Tibial nerve (tissue), 4 donors: Measurements from ENCODE around the gene ADCY4. TPM values are rescaled to one million over a fixed set of nuclear protein-coding genes. Genes with fewer than 3 reads are reported as not detected.

Source experiments
- DNase-seq, 2 donors: peaks; one replicate each; pipeline ENCODE4 v3.0.0-alpha.2; 2019; ENCODE audit warnings: low spot score in 2 of 2
- H3K27ac ChIP-seq, 4 donors: fragments of 200-600 bp; sonication (generic) in 3 of 4; one replicate each; pipeline ENCODE4 v1.5.1; 2017 to 2019; ENCODE audit warnings: mild to moderate bottlenecking in 1 of 4
- H3K27me3 ChIP-seq, 2 donors: fragments of 200-600 bp; sonication (generic) in 1 of 2; one replicate each; pipeline versions ENCODE4 v1.5.1 to v1.6.0; 2017 to 2019
- H3K36me3 ChIP-seq, 3 donors: fragments of 200-600 bp; sonication (generic); one replicate each; pipeline ENCODE4 v1.5.1; 2018 to 2019
- H3K4me1 ChIP-seq, 4 donors: fragments of 200-600 bp; sonication (generic) in 3 of 4; one replicate each; pipeline ENCODE4 v1.5.1; 2017 to 2019
- H3K4me3 ChIP-seq, 4 donors: fragments of 200-600 bp; sonication (generic) in 3 of 4; one replicate each; pipeline ENCODE4 v1.5.1; 2017 to 2019; ENCODE audit warnings: mild to moderate bottlenecking in 1 of 4, moderate library complexity in 1 of 4
- H3K9me3 ChIP-seq, 4 donors: fragments of 200-600 bp; sonication (generic) in 3 of 4; one replicate each; pipeline ENCODE4 v1.5.1; 2017 to 2019
- EP300 ChIP-seq, 2 donors: sonication (generic); formaldehyde crosslinking; IDR thresholded peaks; one replicate each; pipeline ENCODE4 v1.6.1; 2017; ENCODE audit warnings: antibody characterized with exemption in 2 of 2, mild to moderate bottlenecking in 1 of 2
- POLR2A ChIP-seq, 2 donors: fragments of 450-650 bp; IDR thresholded peaks; one replicate each; pipeline ENCODE4 v1.6.1; 2017; ENCODE audit warnings: antibody characterized with exemption in 2 of 2, mild to moderate bottlenecking in 2 of 2, moderate library complexity in 2 of 2
- WGBS, 2 donors: methylation state at CpG; one replicate each; pipeline ENCODE4 v1.1.5; 2018; 5-methylcytosine and 5-hydroxymethylcytosine counted together
- total RNA-seq, 4 donors: library from RNA; depleted of rRNA; stranded (reverse); fragments of >200 nt; gene quantifications; one replicate each; pipeline ENCODE4 v1.1.0, GENCODE V29; 2016
- TF ChIP-seq, protein P1 (sequence below), 5 experiments: fragments of 200-600 bp in 3 of 5; fragments of 450-650 bp in 2 of 5; sonication (generic) in 3 of 5; IDR thresholded peaks; one replicate each; pipeline ENCODE4 v1.5.1; 2016 to 2019; ENCODE audit warnings: antibody characterized with exemption in 5 of 5, mild to moderate bottlenecking in 3 of 5, moderate library complexity in 2 of 5

The ADCY4 gene
- total RNA-seq, 4 donors from 2014 or later = 32.0 to 68.1 (median 53.2) TPM

DNA sequence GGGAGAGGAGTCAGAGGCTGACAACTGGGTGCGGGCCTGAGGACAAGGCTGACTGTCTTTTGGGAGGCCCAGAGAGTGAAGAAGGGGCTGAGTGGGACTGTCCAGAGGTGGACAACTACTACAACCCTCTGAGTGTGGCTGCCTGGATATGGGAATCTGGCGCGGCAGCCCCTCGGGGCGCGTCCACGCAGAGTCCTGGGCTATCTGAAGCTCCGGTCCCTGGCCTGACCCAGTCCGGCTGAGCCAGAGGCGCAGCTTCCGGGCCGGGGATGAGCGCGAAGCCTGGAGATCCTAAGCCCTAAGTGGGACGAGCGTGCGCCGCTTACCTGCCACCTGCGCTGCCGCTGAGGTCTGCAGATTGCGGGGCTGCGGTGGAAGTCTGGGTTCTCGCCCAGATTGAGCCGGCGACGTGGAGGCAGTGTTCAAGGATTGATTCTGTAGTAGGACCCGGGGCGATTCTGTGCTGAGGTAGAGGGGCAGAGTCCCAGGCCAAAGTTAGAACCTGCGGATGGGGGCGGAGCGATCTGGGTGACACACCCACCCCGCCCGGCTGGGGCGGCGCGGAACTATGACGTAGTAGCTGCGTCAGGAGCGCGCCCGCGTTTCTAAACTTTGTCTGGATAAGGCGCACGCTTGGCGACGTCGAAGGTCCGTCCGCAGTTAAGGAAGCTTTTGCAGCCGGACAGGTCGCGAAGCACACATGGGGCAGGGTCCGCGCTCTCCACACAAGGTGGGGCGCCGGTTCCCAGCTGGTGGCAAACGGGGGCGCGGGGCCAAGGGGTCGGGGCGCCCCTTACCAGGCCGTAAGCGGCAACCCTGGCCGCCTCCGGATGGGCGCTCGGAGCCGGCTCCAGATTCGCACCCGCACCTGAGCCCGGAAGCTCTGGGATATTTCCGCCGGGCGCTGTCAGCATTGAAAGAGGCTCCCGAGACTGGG, 35.3 kb downstream of the ADCY4 start, which contains the start of the genes DHRS1 and NOP9:
TSS of gene DHRS1 (minus strand) at position 526 of the 937 bp plus-strand sequence. CDS start 674 bp downstream, outside the sequence.
TSS of gene NOP9 (plus strand) at position 596 of the 937 bp plus-strand sequence. CDS start at position 701, 105 bp downstream.
- Histone ChIP-seq H3K36me3 (peaks cover 3 to 53% (median 36%) of the 10 kb centered on the region in 3 donors), H3K27ac (peak within 1 kb of the TSS; percentile 57 to 92 (median 86)), H3K4me1 (peaks cover 0 to 48% (median 13%) of the 10 kb centered on the region in 4 donors), H3K4me3 (peak within 1 kb of the TSS; percentile 70 to 96 (median 88)), H3K27me3 (no peaks in the 10 kb centered on the region), H3K9me3 (no peaks in the 10 kb centered on the region)
- peak; percentile 83 to 94 for DNase-seq
- TF ChIP-seq POLR2A (IDR thresholded peaks at IDR 0.05) = peak; percentile 19 to 62
- TF ChIP-seq, protein P1, sequence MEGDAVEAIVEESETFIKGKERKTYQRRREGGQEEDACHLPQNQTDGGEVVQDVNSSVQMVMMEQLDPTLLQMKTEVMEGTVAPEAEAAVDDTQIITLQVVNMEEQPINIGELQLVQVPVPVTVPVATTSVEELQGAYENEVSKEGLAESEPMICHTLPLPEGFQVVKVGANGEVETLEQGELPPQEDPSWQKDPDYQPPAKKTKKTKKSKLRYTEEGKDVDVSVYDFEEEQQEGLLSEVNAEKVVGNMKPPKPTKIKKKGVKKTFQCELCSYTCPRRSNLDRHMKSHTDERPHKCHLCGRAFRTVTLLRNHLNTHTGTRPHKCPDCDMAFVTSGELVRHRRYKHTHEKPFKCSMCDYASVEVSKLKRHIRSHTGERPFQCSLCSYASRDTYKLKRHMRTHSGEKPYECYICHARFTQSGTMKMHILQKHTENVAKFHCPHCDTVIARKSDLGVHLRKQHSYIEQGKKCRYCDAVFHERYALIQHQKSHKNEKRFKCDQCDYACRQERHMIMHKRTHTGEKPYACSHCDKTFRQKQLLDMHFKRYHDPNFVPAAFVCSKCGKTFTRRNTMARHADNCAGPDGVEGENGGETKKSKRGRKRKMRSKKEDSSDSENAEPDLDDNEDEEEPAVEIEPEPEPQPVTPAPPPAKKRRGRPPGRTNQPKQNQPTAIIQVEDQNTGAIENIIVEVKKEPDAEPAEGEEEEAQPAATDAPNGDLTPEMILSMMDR (IDR thresholded peaks at IDR 0.05) = peak in 2 of 5 experiments; percentile 3 to 32
- TF ChIP-seq EP300 (IDR thresholded peaks at IDR 0.05) = peak; percentile 88 to 91
- WGBS, 2 donors = 1 to 2% methylated on average over 29 to 69 of the region's 75 CpGs

GRCh38 chr14:24298892-24299254, 36.0 kb downstream of the ADCY4 start:
- Histone ChIP-seq H3K27me3 (no peaks in the 10 kb centered on the region), H3K9me3 (no peaks in the 10 kb centered on the region), H3K36me3 (peaks cover 0 to 48% (median 29%) of the 10 kb centered on the region in 3 donors), H3K4me3 (peak overlapping the region; percentile 70 to 96 (median 88)), H3K4me1 (peaks cover 0 to 48% (median 13%) of the 10 kb centered on the region in 4 donors), H3K27ac (peak overlapping the region in 3 of 4 donors; percentile 85 to 92 (median 87))
- DNase-seq = no peak
- WGBS, 2 donors = 37 to 44% methylated on average over 7 of the region's 7 CpGs
- TF ChIP-seq EP300 (IDR thresholded peaks at IDR 0.05) = no peak
- TF ChIP-seq POLR2A (IDR thresholded peaks at IDR 0.05) = no peak
- TF ChIP-seq, protein P1 (IDR thresholded peaks at IDR 0.05) = no peak

DNA sequence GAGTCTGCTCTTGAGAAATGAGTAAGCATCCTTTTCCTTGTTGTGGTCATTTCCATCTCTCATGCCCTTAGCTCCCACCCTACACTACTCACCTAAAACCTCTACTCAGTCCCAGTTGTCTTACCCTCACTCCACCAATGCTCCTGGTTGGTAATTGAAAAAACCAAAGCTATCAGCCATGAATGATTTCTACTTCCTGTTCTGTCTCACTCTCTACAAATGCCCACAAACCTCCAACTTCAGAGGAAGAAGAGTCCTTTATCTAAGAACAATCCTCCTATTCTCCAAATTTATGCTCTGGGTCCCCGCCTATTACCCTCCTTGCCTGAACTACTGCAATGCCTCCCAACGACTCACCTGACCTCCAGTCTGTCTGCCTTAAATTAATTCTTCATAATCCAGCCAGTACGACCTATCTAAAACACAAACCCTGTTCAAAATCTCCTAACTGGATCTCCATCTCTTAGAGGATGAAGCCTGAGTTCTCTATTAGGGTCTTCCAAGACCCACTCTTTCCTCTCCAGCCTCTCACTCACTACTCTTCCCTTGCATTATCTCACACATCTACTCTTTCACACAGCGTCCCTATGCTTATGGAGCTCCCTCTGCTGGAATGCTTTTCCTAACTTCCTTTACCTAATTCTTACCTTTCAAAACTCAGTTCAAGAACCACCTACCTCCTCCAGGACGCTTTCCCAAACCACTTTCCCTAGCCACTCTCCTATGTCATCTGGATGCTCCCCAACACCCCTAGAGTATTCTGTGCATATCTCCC, 37.5 kb downstream of the ADCY4 start:
- Histone ChIP-seq H3K27me3 (no peaks in the 10 kb centered on the region), H3K27ac (no peak overlapping the region), H3K36me3 (peaks cover 0 to 47% (median 14%) of the 10 kb centered on the region in 3 donors), H3K4me1 (peaks cover 0 to 48% (median 13%) of the 10 kb centered on the region in 4 donors), H3K9me3 (no peaks in the 10 kb centered on the region), H3K4me3 (no peak overlapping the region)
- DNase-seq = no peak
- 42 to 47% methylated on average over 5 of the region's 5 CpGs for WGBS, 2 donors
- TF ChIP-seq, protein P1 (IDR thresholded peaks at IDR 0.05) = peak in 2 of 5 experiments; percentile 8 to 13
- TF ChIP-seq EP300 (IDR thresholded peaks at IDR 0.05) (no peak), POLR2A (IDR thresholded peaks at IDR 0.05) (no peak)

DNA sequence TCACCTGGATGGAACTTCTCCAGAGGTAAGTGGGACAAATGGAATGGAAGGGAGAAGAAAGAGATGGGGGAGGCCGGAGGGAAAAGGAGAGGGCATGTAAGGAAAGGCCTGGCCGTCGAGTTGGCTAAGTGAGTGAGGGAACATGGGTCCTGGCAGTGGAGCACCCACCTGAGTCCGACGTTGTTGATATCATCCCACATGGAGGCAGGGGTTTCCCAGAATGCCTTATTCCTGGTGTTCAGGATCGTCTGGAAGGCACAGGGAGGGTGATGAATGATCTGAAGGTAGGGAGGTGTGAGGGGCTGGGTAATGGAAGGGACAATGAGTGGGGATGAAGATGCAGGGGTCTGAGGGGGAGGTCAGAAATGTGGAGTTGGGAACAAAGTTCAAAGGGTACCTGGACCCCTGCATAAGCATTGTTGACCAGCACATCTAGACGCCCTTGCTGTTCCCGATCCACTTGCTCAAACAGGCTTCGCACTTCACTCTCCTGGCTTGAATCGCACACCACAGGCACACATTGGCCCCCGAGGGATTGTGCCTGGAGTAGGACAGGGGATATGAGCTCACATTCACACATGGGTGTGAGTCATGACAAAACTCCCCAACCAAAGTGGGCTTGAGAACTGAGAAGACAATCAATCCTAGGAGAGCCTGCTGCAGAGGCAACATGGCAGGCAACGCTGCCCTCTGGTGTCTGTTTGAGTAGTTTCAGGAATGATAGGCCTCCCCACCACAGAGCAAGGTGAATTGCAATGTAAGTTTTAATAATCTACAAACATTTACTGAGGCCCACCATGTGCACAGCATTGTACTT, 38.3 kb downstream of the ADCY4 start:
- TF ChIP-seq EP300 (IDR thresholded peaks at IDR 0.05) = peak in 1 of 2 donors; percentile 18
- TF ChIP-seq, protein P1 (IDR thresholded peaks at IDR 0.05) = peak; percentile 45 to 76 (median 58)
- TF ChIP-seq POLR2A (IDR thresholded peaks at IDR 0.05) = no peak
- WGBS, 2 donors = 63 to 67% methylated on average over 12 of the region's 12 CpGs
- DNase-seq = peak in 1 of 2 donors; percentile 67
- no peaks in the 10 kb centered on the region for H3K27me3 ChIP-seq
- no peak overlapping the region for H3K4me3 ChIP-seq
- H3K36me3 ChIP-seq = peaks cover 0 to 47% (median 6%) of the 10 kb centered on the region in 3 donors
- H3K27ac ChIP-seq = peak overlapping the region in 1 of 4 donors; percentile 31
- H3K9me3 ChIP-seq = no peaks in the 10 kb centered on the region
- H3K4me1 ChIP-seq = peaks cover 0 to 47% (median 13%) of the 10 kb centered on the region in 4 donors
